Epithelial cell of proximal tubule (primary cell): ENCODE data around the gene MLF2. TPM values are rescaled to one million over a fixed set of nuclear protein-coding genes. Genes with fewer than 3 reads are reported as not detected.
"Not testable (repeated sequence)": the region's sequence is repeated elsewhere in the genome, so short reads cannot be mapped to it uniquely, and the experiment has no call there.

Source experiments
- DNase-seq: peaks from one replicate; pipeline ENCODE4 v3.0.0-alpha.2; 2011; ENCODE audit warnings: low read depth
- H3K4me3 ChIP-seq: 2 replicates; pipeline ENCODE4 v1.5.1; 2011; ENCODE audit warnings: low read depth, mild to moderate bottlenecking, low read length
- total RNA-seq: library from RNA; depleted of rRNA; stranded (reverse); fragments of >200 nt; gene quantifications from 2 replicates; pipeline ENCODE4 v1.2.3, GENCODE V29; 2015
- TF ChIP-seq, protein P1 (sequence below): conservative IDR thresholded peaks from 2 replicates; pipeline ENCODE4 v1.5.1; 2012; ENCODE audit warnings: low read depth, mild to moderate bottlenecking, low read length

The MLF2 gene
- total RNA-seq, 1 donor from 2014 or later: 185 TPM

DNA sequence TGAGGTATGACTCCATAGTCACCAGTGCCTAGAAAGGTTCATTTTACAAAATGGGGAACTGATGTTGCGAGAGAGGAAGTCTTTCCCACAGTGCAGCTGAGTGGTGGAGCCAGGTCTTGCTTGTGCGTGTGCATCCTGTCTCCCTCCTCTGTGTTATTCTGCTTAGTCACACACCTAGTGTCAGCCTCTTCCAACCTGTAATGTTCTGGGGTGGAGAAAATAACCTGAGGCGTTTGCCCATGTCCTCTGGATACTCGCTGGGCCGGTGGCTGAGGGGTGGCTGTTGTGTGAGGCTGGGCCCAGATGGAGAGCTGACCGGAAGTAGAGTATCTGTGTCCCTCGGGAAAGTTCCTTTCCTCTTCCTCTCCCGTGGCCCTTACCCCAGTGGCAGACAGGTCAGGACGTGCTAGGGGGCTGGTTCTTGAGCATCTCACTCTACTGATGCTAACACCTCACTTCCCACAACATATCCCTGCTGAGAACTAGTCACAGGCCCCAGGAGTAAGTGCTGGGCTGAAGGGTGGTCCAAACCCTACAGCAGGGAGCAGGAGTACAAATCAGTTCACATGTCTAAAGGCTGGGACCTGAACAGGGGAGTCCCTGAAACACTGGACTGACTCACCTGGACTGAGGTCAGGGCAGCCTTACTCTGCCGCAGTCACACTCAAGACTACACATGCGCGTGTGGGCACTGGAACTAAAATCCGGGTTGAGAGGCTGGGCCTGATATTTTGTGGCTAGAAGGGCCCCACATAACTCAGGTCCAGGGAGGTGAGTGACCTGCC is 7.0 kb downstream of the MLF2 start:
- DNase-seq: no peak
- H3K4me3 ChIP-seq: no peak overlapping the region
- TF ChIP-seq, protein P1, sequence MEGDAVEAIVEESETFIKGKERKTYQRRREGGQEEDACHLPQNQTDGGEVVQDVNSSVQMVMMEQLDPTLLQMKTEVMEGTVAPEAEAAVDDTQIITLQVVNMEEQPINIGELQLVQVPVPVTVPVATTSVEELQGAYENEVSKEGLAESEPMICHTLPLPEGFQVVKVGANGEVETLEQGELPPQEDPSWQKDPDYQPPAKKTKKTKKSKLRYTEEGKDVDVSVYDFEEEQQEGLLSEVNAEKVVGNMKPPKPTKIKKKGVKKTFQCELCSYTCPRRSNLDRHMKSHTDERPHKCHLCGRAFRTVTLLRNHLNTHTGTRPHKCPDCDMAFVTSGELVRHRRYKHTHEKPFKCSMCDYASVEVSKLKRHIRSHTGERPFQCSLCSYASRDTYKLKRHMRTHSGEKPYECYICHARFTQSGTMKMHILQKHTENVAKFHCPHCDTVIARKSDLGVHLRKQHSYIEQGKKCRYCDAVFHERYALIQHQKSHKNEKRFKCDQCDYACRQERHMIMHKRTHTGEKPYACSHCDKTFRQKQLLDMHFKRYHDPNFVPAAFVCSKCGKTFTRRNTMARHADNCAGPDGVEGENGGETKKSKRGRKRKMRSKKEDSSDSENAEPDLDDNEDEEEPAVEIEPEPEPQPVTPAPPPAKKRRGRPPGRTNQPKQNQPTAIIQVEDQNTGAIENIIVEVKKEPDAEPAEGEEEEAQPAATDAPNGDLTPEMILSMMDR: no peak

DNA sequence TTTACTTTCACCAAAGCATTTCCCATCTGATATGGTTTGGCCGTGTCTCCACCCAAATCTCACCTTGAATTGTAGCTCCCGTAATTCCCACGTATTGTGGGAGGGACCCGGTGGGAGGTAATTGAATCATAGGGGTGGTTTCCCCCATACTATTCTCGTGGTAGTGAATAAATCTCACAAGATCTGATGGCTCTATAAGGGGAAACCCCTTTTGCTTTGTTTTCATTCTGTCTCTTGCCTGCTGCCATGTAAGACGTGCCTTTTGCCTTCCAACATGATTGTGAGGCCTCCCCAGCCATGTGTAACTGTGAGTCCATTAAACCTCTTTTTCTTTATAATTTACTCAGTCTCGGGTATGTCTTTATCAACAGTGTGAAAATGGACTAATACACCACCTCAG is 9.6 kb downstream of the MLF2 start:
- H3K4me3 ChIP-seq, DNase-seq: not testable (repeated sequence)

DNA sequence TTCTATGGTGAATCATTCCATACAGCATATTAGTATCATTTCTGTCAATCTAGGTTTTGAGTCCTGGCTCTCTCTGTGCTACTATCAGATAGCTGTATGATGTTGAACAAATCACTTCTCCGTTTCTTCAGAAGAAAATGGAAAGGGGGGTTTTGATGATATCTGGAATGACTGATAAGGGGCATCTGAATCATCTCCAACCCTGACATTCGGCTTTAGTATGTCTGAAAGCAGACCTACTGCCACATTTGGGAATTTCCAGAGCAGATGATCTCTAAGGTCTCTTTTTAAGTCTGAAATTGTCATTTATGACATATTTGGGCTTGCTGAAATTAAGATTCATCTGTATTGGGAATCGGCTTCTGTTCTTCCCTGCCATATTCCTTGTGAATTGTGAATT is 10.1 kb downstream of the MLF2 start:
- H3K4me3 ChIP-seq: no peak overlapping the region
- DNase-seq: no peak
- TF ChIP-seq, protein P1: no peak

DNA sequence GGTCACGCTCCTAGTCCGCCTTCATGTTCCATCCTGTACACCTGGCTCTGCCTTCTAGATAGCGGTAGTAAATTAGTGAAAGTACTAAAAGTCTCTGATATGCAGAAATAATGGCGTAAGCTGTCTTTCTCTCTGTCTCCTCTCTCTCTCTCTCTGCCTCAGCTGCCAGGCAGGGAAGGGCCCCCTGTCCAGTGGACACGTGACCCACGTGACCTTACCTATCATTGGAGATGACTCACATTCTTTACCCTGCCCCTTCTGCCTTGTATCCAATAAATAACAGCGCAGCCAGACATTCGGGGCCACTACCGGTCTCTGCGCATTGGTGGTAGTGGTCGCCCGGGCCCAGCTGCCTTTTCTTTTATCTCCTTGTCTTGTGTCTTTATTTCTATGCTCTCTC is 10.9 kb downstream of the MLF2 start:
- DNase-seq, H3K4me3 ChIP-seq: not testable (repeated sequence)

DNA sequence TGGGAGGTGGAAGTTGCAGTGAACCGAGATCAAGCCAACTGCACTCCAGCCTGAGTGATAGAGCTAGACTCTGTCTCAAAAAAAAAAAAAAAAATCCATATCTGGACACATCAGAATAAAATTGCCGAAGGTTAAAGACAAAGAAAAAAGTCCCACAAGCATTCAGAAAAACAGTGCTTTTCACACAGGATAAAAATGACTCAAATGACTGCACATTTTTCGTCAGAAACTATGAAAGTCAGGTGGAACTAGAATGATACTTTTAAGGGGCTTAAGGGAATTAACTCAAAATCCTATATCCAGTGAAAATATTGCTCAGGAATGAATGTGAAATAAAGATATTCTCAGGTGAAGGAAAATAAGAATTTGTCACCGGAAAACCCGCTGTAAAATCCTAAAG is 16.2 kb downstream of the MLF2 start:
- DNase-seq: no peak
- no peak overlapping the region for H3K4me3 ChIP-seq
- TF ChIP-seq, protein P1: no peak

DNA sequence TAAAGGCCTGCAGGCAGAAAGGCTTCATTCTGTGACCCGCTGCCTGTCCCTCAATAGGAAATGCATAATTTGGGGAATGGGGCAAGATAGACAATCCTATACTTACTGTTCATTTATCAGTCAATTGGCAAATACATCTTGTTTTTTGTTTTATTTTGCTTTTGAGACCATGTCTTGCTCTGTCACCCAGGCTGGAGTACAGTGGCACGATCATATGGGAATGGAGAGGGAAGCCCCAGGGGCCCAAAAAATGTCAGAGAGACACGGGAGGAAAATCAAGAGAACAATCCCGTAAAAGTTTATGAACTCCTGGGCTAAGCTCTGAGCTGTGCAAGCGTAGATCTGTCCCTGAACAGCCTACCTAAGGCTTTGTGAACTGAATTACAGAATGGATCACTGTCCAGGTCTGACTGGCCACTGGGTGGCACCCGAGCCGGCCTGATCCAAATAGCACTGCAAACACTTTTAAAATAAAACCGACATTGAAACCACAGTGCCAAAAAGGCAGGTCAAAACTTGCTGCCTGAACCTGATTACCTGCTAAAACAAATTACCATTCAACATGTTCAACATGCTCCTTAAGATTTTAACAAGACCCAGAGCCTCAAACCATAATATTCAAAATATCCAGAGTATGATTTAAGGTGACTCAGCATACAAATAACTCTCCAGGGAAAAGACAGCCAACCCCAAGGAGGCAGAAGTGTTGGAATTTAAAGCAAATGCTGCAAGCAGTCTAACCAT is 17.3 kb downstream of the MLF2 start:
- no peak for DNase-seq
- TF ChIP-seq, protein P1: peak; percentile 83

DNA sequence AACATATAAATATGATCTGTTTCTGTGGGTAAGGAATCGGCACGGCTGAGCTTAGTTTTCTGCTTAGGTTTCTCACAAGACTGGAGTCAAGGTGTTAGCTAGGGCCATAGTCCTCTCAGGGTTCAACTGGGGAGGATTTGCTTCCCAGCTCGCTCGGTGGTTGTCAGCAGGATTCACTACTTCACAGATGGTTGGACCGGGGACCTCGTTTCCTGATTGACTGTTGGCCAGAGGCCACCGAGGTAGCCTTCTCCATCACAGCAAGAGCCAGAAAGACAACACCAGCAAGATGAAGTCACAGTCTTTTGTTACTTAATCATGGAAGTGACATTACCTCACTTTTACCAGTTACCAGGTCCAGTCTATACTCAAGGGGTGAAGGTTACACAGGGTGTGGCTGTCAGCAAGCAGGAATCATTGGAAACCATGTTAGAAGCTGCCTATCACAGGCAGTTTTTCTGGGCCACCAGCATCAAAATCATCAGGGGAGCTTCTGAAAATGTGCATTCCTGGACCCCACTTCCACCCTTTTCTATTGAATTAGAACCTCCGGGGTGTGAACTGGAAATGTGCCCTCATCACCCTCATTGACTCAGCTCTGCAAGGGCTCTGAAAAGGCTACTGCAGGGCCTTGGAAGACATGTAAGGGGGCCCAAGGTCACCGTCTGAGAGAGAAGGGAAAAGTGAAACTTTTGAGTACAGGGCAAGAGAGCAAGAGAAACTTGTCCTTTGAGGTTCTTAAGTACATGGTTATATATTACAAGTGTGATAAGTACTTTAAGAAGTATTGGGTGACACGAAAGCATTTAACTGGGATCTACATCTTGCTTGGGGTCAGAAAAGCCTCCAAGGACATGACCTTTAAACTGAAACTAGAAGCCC is 18.2 kb downstream of the MLF2 start:
- TF ChIP-seq, protein P1: no peak
- H3K4me3 ChIP-seq: no peak overlapping the region
- no peak for DNase-seq

More for the DNA sequence above, 17.3 kb downstream of the MLF2 start:
- H3K4me3 ChIP-seq: no peak overlapping the region
